HUES64 (cell line): ENCODE data around the gene AGT.
"Not testable (repeated sequence)": the region's sequence is repeated elsewhere in the genome, so short reads cannot be mapped to it uniquely, and the experiment has no call there.

Experiments used
- H3K27ac ChIP-seq: 2 replicates; pipeline ENCODE4 v1.7.0; 2013; ENCODE audit warnings: low read depth, low read length, inconsistent platforms
- H3K27me3 ChIP-seq: 2 replicates; pipeline ENCODE4 v1.6.1; 2013; ENCODE audit warnings: mild to moderate bottlenecking, low read length; ENCODE audit not compliant: insufficient read depth
- H3K36me3 ChIP-seq: 2 replicates; pipeline ENCODE4 v1.6.1; 2013; ENCODE audit warnings: mild to moderate bottlenecking, low read length; ENCODE audit not compliant: insufficient read depth
- H3K4me1 ChIP-seq: 2 replicates; pipeline ENCODE4 v1.6.1; 2013; ENCODE audit warnings: mild to moderate bottlenecking, low read length, moderate library complexity; ENCODE audit not compliant: insufficient read depth
- H3K4me3 ChIP-seq: 2 replicates; pipeline ENCODE4 v1.5.1; 2013; ENCODE audit warnings: mild to moderate bottlenecking, low read length, moderate library complexity
- H3K9ac ChIP-seq: 2 replicates; pipeline ENCODE4 v1.6.1; 2013; ENCODE audit warnings: mild to moderate bottlenecking, low read depth, low read length
- H3K9me3 ChIP-seq: 2 replicates; pipeline ENCODE4 v1.6.1; 2013; ENCODE audit warnings: low read depth, low read length; ENCODE audit not compliant: insufficient read depth
- WGBS: fragments of 150-250, 120-280 bp; methylation state at CpG from one replicate; pipeline ENCODE4 v1.1.7; 2013; ENCODE audit warnings: missing lambda C conversion rate; 5-methylcytosine and 5-hydroxymethylcytosine counted together

The AGT gene

GRCh38 chr1:230739564-230740290 lies 25.8 kb upstream of the AGT start:
- Histone ChIP-seq H3K4me1 (peaks cover 6% of the 10 kb centered on the region; the same call in 1 of the 2 replicates), H3K27me3 (no peaks in the 10 kb centered on the region), H3K9me3 (peaks cover 7% of the 10 kb centered on the region; the same call in 1 of the 2 replicates), H3K36me3 (no peaks in the 10 kb centered on the region), H3K9ac (no peak overlapping the region), H3K27ac (no peak overlapping the region), H3K4me3 (no peak overlapping the region)
- 93% methylated on average over 12 of the region's 12 CpGs for WGBS

- WGBS: 93% methylated on average over 2 of the region's 3 CpGs
- Histone ChIP-seq H3K36me3 (no peaks in the 10 kb centered on the region), H3K4me3 (no peak overlapping the region), H3K27me3 (no peaks in the 10 kb centered on the region), H3K9me3 (peaks cover 7% of the 10 kb centered on the region; the same call in 1 of the 2 replicates), H3K9ac (no peak overlapping the region), H3K4me1 (no peaks in the 10 kb centered on the region), H3K27ac (no peak overlapping the region)
Observed at GRCh38 chr1:230737622-230738262, 23.8 kb upstream of the AGT start.

- Histone ChIP-seq H3K9me3 (peaks cover 7% of the 10 kb centered on the region; the same call in 1 of the 2 replicates), H3K4me3 (no peak overlapping the region), H3K4me1 (no peaks in the 10 kb centered on the region), H3K27ac (no peak overlapping the region), H3K36me3 (no peaks in the 10 kb centered on the region), H3K9ac (no peak overlapping the region), H3K27me3 (no peaks in the 10 kb centered on the region)
- WGBS: 70% methylated on average over 2 of the region's 2 CpGs
Observed at GRCh38 chr1:230735447-230735846, 21.5 kb upstream of the AGT start.

- H3K36me3 ChIP-seq: no peaks in the 10 kb centered on the region
- H3K27me3 ChIP-seq: no peaks in the 10 kb centered on the region
- H3K9me3 ChIP-seq: no peaks in the 10 kb centered on the region
- no peak overlapping the region for H3K9ac ChIP-seq
- peaks cover 17% of the 10 kb centered on the region for H3K4me1 ChIP-seq
- 93% methylated on average over 5 of the region's 5 CpGs for WGBS
- H3K27ac ChIP-seq: no peak overlapping the region
- H3K4me3 ChIP-seq: no peak overlapping the region
Observed at GRCh38 chr1:230730977-230731376, 17.1 kb upstream of the AGT start.

GRCh38 chr1:230728710-230729392 lies 14.9 kb upstream of the AGT start:
- Histone ChIP-seq H3K4me3 (no peak overlapping the region), H3K9me3 (no peaks in the 10 kb centered on the region), H3K36me3 (no peaks in the 10 kb centered on the region), H3K9ac (no peak overlapping the region), H3K4me1 (peaks cover 17% of the 10 kb centered on the region), H3K27ac (no peak overlapping the region), H3K27me3 (no peaks in the 10 kb centered on the region)
- WGBS: 38% methylated on average over 5 of the region's 6 CpGs

GRCh38 chr1:230725256-230726012 lies 11.5 kb upstream of the AGT start:
- no peak overlapping the region for H3K4me3 ChIP-seq
- peaks cover 17% of the 10 kb centered on the region for H3K4me1 ChIP-seq
- no peak overlapping the region for H3K27ac ChIP-seq
- no peaks in the 10 kb centered on the region for H3K36me3 ChIP-seq
- no peak overlapping the region for H3K9ac ChIP-seq
- H3K9me3 ChIP-seq: peaks cover 13% of the 10 kb centered on the region
- no peaks in the 10 kb centered on the region for H3K27me3 ChIP-seq
- 91% methylated on average over 4 of the region's 6 CpGs for WGBS

- H3K27me3 ChIP-seq, H3K27ac ChIP-seq, H3K4me3 ChIP-seq, H3K9ac ChIP-seq, H3K36me3 ChIP-seq, H3K4me1 ChIP-seq: not testable (repeated sequence)
- H3K9me3 ChIP-seq: peaks cover 13% of the 10 kb centered on the region
- 96% methylated on average over 3 of the region's 3 CpGs for WGBS
Observed at GRCh38 chr1:230721849-230722522, 8.1 kb upstream of the AGT start.

- no peak overlapping the region for H3K4me3 ChIP-seq
- no peaks in the 10 kb centered on the region for H3K27me3 ChIP-seq
- H3K36me3 ChIP-seq: no peaks in the 10 kb centered on the region
- H3K9me3 ChIP-seq: peaks cover 7% of the 10 kb centered on the region
- no peak overlapping the region for H3K9ac ChIP-seq
- WGBS: 88% methylated on average over 1 of the region's 1 CpG
- no peaks in the 10 kb centered on the region for H3K4me1 ChIP-seq
- no peak overlapping the region for H3K27ac ChIP-seq
Observed at GRCh38 chr1:230717251-230717650, 3.3 kb upstream of the AGT start.

GRCh38 chr1:230716453-230716852 lies 2.5 kb upstream of the AGT start:
- H3K27me3 ChIP-seq, H3K27ac ChIP-seq, H3K4me1 ChIP-seq, H3K9me3 ChIP-seq, H3K36me3 ChIP-seq, H3K9ac ChIP-seq, H3K4me3 ChIP-seq: not testable (repeated sequence)
- 79% methylated on average over 3 of the region's 3 CpGs for WGBS

GRCh38 chr1:230715510-230715909 lies 1.6 kb upstream of the AGT start:
- Histone ChIP-seq H3K27me3 (no peaks in the 10 kb centered on the region), H3K4me1 (no peaks in the 10 kb centered on the region), H3K9ac (no peak overlapping the region), H3K36me3 (no peaks in the 10 kb centered on the region), H3K27ac (no peak overlapping the region), H3K4me3 (no peak overlapping the region), H3K9me3 (no peaks in the 10 kb centered on the region)
- WGBS: 94% methylated on average over 3 of the region's 3 CpGs
